ENCODE measurements around the gene ASPRV1. TPM values are rescaled to one million over a fixed set of nuclear protein-coding genes. Genes with fewer than 3 reads are reported as not detected.

Gene ASPRV1
- total RNA-seq, 3 donors from 2014 or later (not counting 1 experiment from before 2014, with no cell fraction given), result 1.4 to 2.7 (median 1.9) TPM

DNA sequence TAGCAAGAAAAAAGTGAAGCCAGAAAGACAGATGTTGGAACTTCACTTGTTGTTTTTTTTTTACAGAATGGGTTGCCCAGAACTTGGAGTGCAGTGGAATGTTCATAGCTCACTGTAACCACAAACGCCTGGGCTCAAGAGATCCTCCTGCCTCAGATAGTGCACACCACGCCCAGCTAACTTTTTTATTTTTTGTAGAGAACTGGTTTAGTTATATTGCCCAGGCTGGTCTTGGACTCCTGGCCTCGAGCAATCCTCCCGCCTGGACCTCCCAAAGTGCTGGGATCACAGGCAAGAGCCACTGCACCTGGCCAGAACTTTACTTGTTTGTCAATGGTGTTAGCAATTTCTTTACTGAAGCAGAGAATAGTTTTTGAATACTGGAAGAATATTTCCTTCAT lies 11.9 kb upstream of the ASPRV1 start:
- WGBS (ENCODE audit: insufficient coverage), result 72% methylated on average over 4 of the region's 4 CpGs
- Mint-ChIP-seq H3K36me3 (no peaks in the 10 kb centered on the region), H3K4me1 (peaks cover 0 to 30% of the 10 kb centered on the region in 2 donors), H3K9me3 (no peaks in the 10 kb centered on the region), H3K27me3 (ENCODE audit: low read depth in 2 of 2) (no peaks in the 10 kb centered on the region), H3K27ac (no peak overlapping the region), H3K4me3 (no peak overlapping the region)
- DNase-seq, result no peak
- Histone ChIP-seq H3K27me3 (ENCODE audit: control insufficient read depth, insufficient read depth, low read length) (no peaks in the 10 kb centered on the region), H3K4me1 (ENCODE audit: control insufficient read depth, insufficient read depth, low read length) (peaks cover 23% of the 10 kb centered on the region), H3K36me3 (ENCODE audit: control insufficient read depth, insufficient read depth, low read length) (no peaks in the 10 kb centered on the region), H3K9me3 (ENCODE audit: control insufficient read depth, insufficient read depth, low read length) (no peaks in the 10 kb centered on the region), H3K27ac (ENCODE audit: low read length) (no peak overlapping the region), H3K4me3 (ENCODE audit: low read length) (no peak overlapping the region)
- no peak for TF ChIP-seq CTCF (IDR thresholded peaks at IDR 0.05)
- intact Hi-C loops (cut with micrococcal nuclease), result no loop called here
- no peak for ATAC-seq

DNA sequence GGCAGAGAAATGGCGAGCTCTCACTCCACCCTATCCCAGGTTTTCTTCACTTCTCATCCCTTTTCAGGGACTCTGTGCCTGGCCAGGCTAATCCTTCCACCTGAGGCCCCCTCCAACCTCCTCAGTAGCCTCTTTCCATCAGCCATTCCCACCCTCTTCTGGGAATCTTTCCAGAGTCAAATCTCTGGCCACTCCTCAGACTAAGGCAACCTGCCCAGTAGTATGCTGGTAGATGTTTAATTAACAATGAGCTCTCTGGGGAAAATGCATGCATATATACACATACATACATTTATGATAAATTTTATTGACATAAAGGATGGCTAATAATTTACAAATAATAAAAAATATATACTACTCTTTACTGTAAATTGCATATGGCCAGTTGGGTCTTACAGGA lies 11.4 kb upstream of the ASPRV1 start:
- 80% methylated on average over 1 of the region's 1 CpG for WGBS (ENCODE audit: insufficient coverage)
- no peak for DNase-seq
- Histone ChIP-seq H3K4me3 (ENCODE audit: low read length) (no peak overlapping the region), H3K4me1 (ENCODE audit: control insufficient read depth, insufficient read depth, low read length) (peaks cover 23% of the 10 kb centered on the region), H3K9me3 (ENCODE audit: control insufficient read depth, insufficient read depth, low read length) (no peaks in the 10 kb centered on the region), H3K36me3 (ENCODE audit: control insufficient read depth, insufficient read depth, low read length) (no peaks in the 10 kb centered on the region), H3K27ac (ENCODE audit: low read length) (no peak overlapping the region), H3K27me3 (ENCODE audit: control insufficient read depth, insufficient read depth, low read length) (no peaks in the 10 kb centered on the region)
- Mint-ChIP-seq H3K9me3 (no peaks in the 10 kb centered on the region), H3K4me1 (peaks cover 0 to 30% of the 10 kb centered on the region in 2 donors), H3K27me3 (ENCODE audit: low read depth in 2 of 2) (no peaks in the 10 kb centered on the region), H3K4me3 (no peak overlapping the region), H3K36me3 (no peaks in the 10 kb centered on the region), H3K27ac (no peak overlapping the region)
- TF ChIP-seq CTCF (IDR thresholded peaks at IDR 0.05), result no peak
- intact Hi-C loops (cut with micrococcal nuclease), result no loop called here
- no peak for ATAC-seq

GRCh38 chr2:69969991-69970390 lies 8.6 kb upstream of the ASPRV1 start:
- ATAC-seq, result no peak
- Mint-ChIP-seq H3K4me1 (peaks cover 0 to 15% of the 10 kb centered on the region in 2 donors), H3K27me3 (ENCODE audit: low read depth in 2 of 2) (no peaks in the 10 kb centered on the region), H3K27ac (peak overlapping the region in 1 of 2 donors; percentile 55), H3K9me3 (no peaks in the 10 kb centered on the region), H3K4me3 (no peak overlapping the region), H3K36me3 (no peaks in the 10 kb centered on the region)
- no peaks in the 10 kb centered on the region for H3K9me3 ChIP-seq (ENCODE audit: control insufficient read depth, insufficient read depth, low read length)
- no peak for TF ChIP-seq CTCF (IDR thresholded peaks at IDR 0.05)
- H3K4me3 ChIP-seq (ENCODE audit: low read length), result no peak overlapping the region
- no peaks in the 10 kb centered on the region for H3K36me3 ChIP-seq (ENCODE audit: control insufficient read depth, insufficient read depth, low read length)
- DNase-seq, result no peak
- 80% methylated on average over 4 of the region's 4 CpGs for WGBS (ENCODE audit: insufficient coverage)
- intact Hi-C loops (cut with micrococcal nuclease), result no loop called here
- H3K27me3 ChIP-seq (ENCODE audit: control insufficient read depth, insufficient read depth, low read length), result no peaks in the 10 kb centered on the region
- H3K4me1 ChIP-seq (ENCODE audit: control insufficient read depth, insufficient read depth, low read length), result peaks cover 9% of the 10 kb centered on the region
- no peak overlapping the region for H3K27ac ChIP-seq (ENCODE audit: low read length)

All from natural killer cell (primary cell).